GM23338 (cell line): ENCODE data around the gene FBXO11. TPM values are rescaled to one million over a fixed set of nuclear protein-coding genes. Genes with fewer than 3 reads are reported as not detected.

Source experiments
- ATAC-seq: fragments of 200-7000 bp; cut with Tn5 transposase; 3 replicates; pipeline ENCODE4 v1.9.1; 2020
- DNase-seq: peaks from one replicate; pipeline ENCODE4 v3.0.0-alpha.2; 2015; ENCODE audit warnings: low spot score
- H2AFZ ChIP-seq: fragments of 200-600 bp; sonication (generic); 2 replicates; pipeline ENCODE4 v1.8.0; 2016; ENCODE audit warnings: antibody characterized with exemption, mild to moderate bottlenecking, moderate library complexity
- H3F3A ChIP-seq: fragments of 200-600 bp; sonication (generic); replicated peaks from 2 replicates; pipeline ENCODE4 v1.8.0; 2017; ENCODE audit warnings: antibody characterized with exemption, mixed run types, low read depth
- H3K27ac ChIP-seq: fragments of 200-600 bp; sonication (generic); 2 replicates; pipeline ENCODE4 v1.6.1; 2016; ENCODE audit warnings: low read depth
- H3K27me3 ChIP-seq: fragments of 200-600 bp; sonication (generic); 2 replicates; pipeline ENCODE4 v1.8.0; 2016; ENCODE audit warnings: mild to moderate bottlenecking, mixed run types, moderate library complexity; ENCODE audit not compliant: insufficient read depth
- H3K36me3 ChIP-seq: fragments of 200-600 bp; sonication (generic); 2 replicates; pipeline ENCODE4 v1.8.0; 2016; ENCODE audit warnings: mild to moderate bottlenecking; ENCODE audit not compliant: insufficient read depth
- H3K4me1 ChIP-seq: fragments of 200-600 bp; sonication (generic); 2 replicates; pipeline ENCODE4 v1.8.0; 2016; ENCODE audit warnings: mild to moderate bottlenecking, moderate library complexity; ENCODE audit not compliant: insufficient read depth
- H3K4me2 ChIP-seq: fragments of 200-600 bp; sonication (generic); 2 replicates; pipeline ENCODE4 v1.7.1; 2017; ENCODE audit warnings: mixed run types
- H3K4me3 ChIP-seq: fragments of 200-600 bp; sonication (generic); 2 replicates; pipeline ENCODE4 v1.6.1; 2016; ENCODE audit warnings: mixed run types
- H3K79me2 ChIP-seq: fragments of 200-600 bp; sonication (generic); replicated peaks from 2 replicates; pipeline ENCODE4 v1.8.0; 2017; ENCODE audit warnings: mild to moderate bottlenecking; ENCODE audit not compliant: insufficient read depth
- H3K9me2 ChIP-seq: fragments of 200-600 bp; sonication (generic); 2 replicates; pipeline ENCODE4 v1.8.0; 2017; ENCODE audit not compliant: insufficient read depth
- H4K20me1 ChIP-seq: fragments of 200-600 bp; sonication (generic); replicated peaks from 2 replicates; pipeline ENCODE4 v1.8.0; 2017; ENCODE audit warnings: mild to moderate bottlenecking; ENCODE audit not compliant: insufficient read depth
- H3K27ac Mint-ChIP-seq: 2 replicates; pipeline ENCODE4 v1.8.0; 2020; ENCODE audit warnings: inconsistent platforms, mild to moderate bottlenecking, moderate library complexity, mixed read lengths
- H3K27me3 Mint-ChIP-seq: 3 replicates; pipeline ENCODE4 v1.8.0; 2022; ENCODE audit warnings: low read depth, mild to moderate bottlenecking, moderate library complexity, mixed read lengths, inconsistent platforms; ENCODE audit not compliant: insufficient read depth, poor library complexity
- H3K36me3 Mint-ChIP-seq: 3 replicates; pipeline ENCODE4 v1.8.0; 2021; ENCODE audit warnings: low read depth, mild to moderate bottlenecking, inconsistent platforms, moderate library complexity, mixed read lengths
- H3K4me1 Mint-ChIP-seq: 3 replicates; pipeline ENCODE4 v1.8.0; 2020; ENCODE audit warnings: mild to moderate bottlenecking, inconsistent platforms, mixed read lengths
- H3K4me3 Mint-ChIP-seq: 3 replicates; pipeline ENCODE4 v1.8.0; 2021; ENCODE audit warnings: moderate library complexity, mild to moderate bottlenecking, inconsistent platforms, mixed read lengths
- H3K9me3 Mint-ChIP-seq: 3 replicates; pipeline ENCODE4 v1.8.0; 2020; ENCODE audit warnings: moderate library complexity, mild to moderate bottlenecking, inconsistent platforms, mixed read lengths
- CREB1 ChIP-seq: fragments of 250-450 bp; sonication (Bioruptor Pico); IDR thresholded peaks from 2 replicates; pipeline ENCODE4 v1.5.0; 2020; ENCODE audit warnings: low read depth, mild to moderate bottlenecking, moderate library complexity
- CTCF ChIP-seq, 2 experiments: fragments of 200-600 bp in 1 of 2; sonication (generic) in 1 of 2; conservative IDR thresholded peaks; 2 replicates each; pipeline versions ENCODE4 v1.5.1 to v1.6.1; 2016 to 2017; ENCODE audit warnings: antibody characterized with exemption in 2 of 2, low read depth in 2 of 2, mild to moderate bottlenecking in 2 of 2, moderate library complexity in 1 of 2
- ETS1 ChIP-seq: IDR thresholded peaks from 2 replicates; pipeline ENCODE4 v1.6.1; 2016; ENCODE audit warnings: antibody characterized with exemption
- EZH2 ChIP-seq: fragments of 200-600 bp; sonication (generic); IDR thresholded peaks from one replicate; pipeline ENCODE4 v1.8.0; 2017; ENCODE audit warnings: antibody characterized with exemption, mild to moderate bottlenecking, low read depth; ENCODE audit not compliant: unreplicated experiment
- EZH2phosphoT487 ChIP-seq: fragments of 200-600 bp; sonication (generic); IDR thresholded peaks from one replicate; pipeline ENCODE4 v1.8.1; 2018; ENCODE audit warnings: antibody characterized with exemption; ENCODE audit not compliant: unreplicated experiment
- JUNB ChIP-seq: IDR thresholded peaks from one replicate; pipeline ENCODE4 v1.6.1; 2016; ENCODE audit warnings: antibody characterized with exemption; ENCODE audit not compliant: unreplicated experiment
- NANOG ChIP-seq: IDR thresholded peaks from 2 replicates; pipeline ENCODE4 v1.6.1; 2016; ENCODE audit warnings: antibody characterized with exemption, borderline replicate concordance
- POLR2AphosphoS5 ChIP-seq: IDR thresholded peaks from 2 replicates; pipeline ENCODE4 v1.6.1; 2016; ENCODE audit warnings: antibody characterized with exemption, low read depth
- REST ChIP-seq: IDR thresholded peaks from one replicate; pipeline ENCODE4 v1.6.1; 2018; ENCODE audit warnings: antibody characterized with exemption; ENCODE audit not compliant: unreplicated experiment
- STAT1 ChIP-seq: IDR thresholded peaks from one replicate; pipeline ENCODE4 v1.6.1; 2016; ENCODE audit warnings: antibody characterized with exemption; ENCODE audit not compliant: unreplicated experiment
- ZNF114 ChIP-seq: fragments of 250-450 bp; sonication (Bioruptor Pico); IDR thresholded peaks from 2 replicates; pipeline ENCODE4 v1.5.0; 2020; ENCODE audit warnings: mild to moderate bottlenecking, moderate library complexity
- ZNF331 ChIP-seq: fragments of 250-450 bp; sonication (Bioruptor Pico); IDR thresholded peaks from 2 replicates; pipeline ENCODE4 v1.5.0; 2020; ENCODE audit warnings: low read depth, mild to moderate bottlenecking, moderate library complexity
- ZNF462 ChIP-seq: fragments of 250-450 bp; sonication (Bioruptor Pico); IDR thresholded peaks from 2 replicates; pipeline ENCODE4 v1.5.0; 2020; ENCODE audit warnings: mild to moderate bottlenecking, moderate library complexity
- polyA plus RNA-seq: library from polyadenylated mRNA; unstranded; fragments of >200 nt; fragmentation: Nextera tagmentation; extraction: Ambion mirVana; gene quantifications from 2 replicates; pipeline ENCODE4 v1.2.1, GENCODE V29; 2016
- total RNA-seq: library from RNA; depleted of rRNA; stranded (reverse); fragments of >200 nt; shearing (Covaris generic); gene quantifications from 2 replicates; pipeline ENCODE4 v1.2.3, GENCODE V29; 2014

Gene FBXO11
- total and polyA plus RNA-seq, 2 experiments from 2014 or later: 21.5 to 52.7 TPM

GRCh38 chr2:47805850-47806249, 100.4 kb downstream of the FBXO11 start:
- DNase-seq: no peak
- H3F3A ChIP-seq: peaks cover 45% of the 10 kb centered on the region
- Mint-ChIP-seq H3K9me3 (no peaks in the 10 kb centered on the region), H3K4me1 (no peaks in the 10 kb centered on the region), H3K4me3 (no peak overlapping the region), H3K36me3 (peaks cover 81% of the 10 kb centered on the region), H3K27me3 (peaks cover 7% of the 10 kb centered on the region), H3K27ac (no peak overlapping the region)
- no peak for ATAC-seq
- no peak overlapping the region for H3K4me3 ChIP-seq
- H2AFZ ChIP-seq: no peak overlapping the region
- peaks cover 38% of the 10 kb centered on the region for H4K20me1 ChIP-seq
- peaks cover 21% of the 10 kb centered on the region; the same call in 1 of the 2 replicates for H3K79me2 ChIP-seq
- H3K4me2 ChIP-seq: no peak overlapping the region
- no peaks in the 10 kb centered on the region for H3K9me2 ChIP-seq
- TF ChIP-seq CREB1 (CRISPR knock-in tag): no peak
- no peak for TF ChIP-seq CTCF (conservative IDR thresholded peaks at IDR 0.05; ENCODE audit: low read depth in 2 of 2)
- TF ChIP-seq NANOG: no peak
- TF ChIP-seq JUNB: no peak
- TF ChIP-seq POLR2AphosphoS5: no peak
- TF ChIP-seq ZNF114 (CRISPR knock-in tag): no peak
- no peak for TF ChIP-seq EZH2
- no peak for TF ChIP-seq EZH2phosphoT487
- no peak for TF ChIP-seq ZNF331 (CRISPR knock-in tag)
- TF ChIP-seq ZNF462 (CRISPR knock-in tag): no peak
- TF ChIP-seq STAT1: no peak
- TF ChIP-seq ETS1: no peak
- no peak for TF ChIP-seq REST
- H3K36me3 ChIP-seq: peaks cover 77% of the 10 kb centered on the region
- no peak overlapping the region for H3K27ac ChIP-seq
- H3K4me1 ChIP-seq: no peaks in the 10 kb centered on the region
- no peaks in the 10 kb centered on the region for H3K27me3 ChIP-seq
